Neural crest cell (in vitro differentiated cells): ENCODE data around the gene EID3. TPM values are rescaled to one million over a fixed set of nuclear protein-coding genes. Genes with fewer than 3 reads are reported as not detected.

Source experiments
- DNase-seq: peaks from one replicate; pipeline ENCODE4 v3.0.0; 2021; ENCODE audit warnings: low read depth, mixed read lengths, low spot score
- H3K27ac Mint-ChIP-seq: one replicate; pipeline ENCODE4 v1.8.0; 2021; ENCODE audit warnings: mild to moderate bottlenecking, mixed read lengths; ENCODE audit not compliant: unreplicated experiment
- H3K27me3 Mint-ChIP-seq: 2 replicates; pipeline ENCODE4 v1.8.0; 2021; ENCODE audit warnings: low read depth, mild to moderate bottlenecking, mixed read lengths
- H3K36me3 Mint-ChIP-seq: 2 replicates; pipeline ENCODE4 v1.8.0; 2021; ENCODE audit warnings: low read depth, mild to moderate bottlenecking, mixed read lengths
- H3K4me1 Mint-ChIP-seq: 2 replicates; pipeline ENCODE4 v1.8.0; 2021; ENCODE audit warnings: mixed read lengths
- H3K4me3 Mint-ChIP-seq: one replicate; pipeline ENCODE4 v1.8.0; 2021; ENCODE audit warnings: mild to moderate bottlenecking, mixed read lengths
- H3K9me3 Mint-ChIP-seq: 2 replicates; pipeline ENCODE4 v1.8.0; 2021; ENCODE audit warnings: mixed read lengths
- total RNA-seq: library from RNA; stranded (reverse); gene quantifications from 2 replicates; pipeline ENCODE4 v1.2.1, GENCODE V29; 2021
- TF ChIP-seq, protein P1 (sequence below): fragments of 200-600 bp; sonication (generic); conservative IDR thresholded peaks from 2 replicates; pipeline ENCODE4 v1.5.0; 2021; ENCODE audit warnings: antibody characterized with exemption, mild to moderate bottlenecking

The EID3 gene
- total RNA-seq, 1 donor from 2014 or later = 3.0 TPM

DNA sequence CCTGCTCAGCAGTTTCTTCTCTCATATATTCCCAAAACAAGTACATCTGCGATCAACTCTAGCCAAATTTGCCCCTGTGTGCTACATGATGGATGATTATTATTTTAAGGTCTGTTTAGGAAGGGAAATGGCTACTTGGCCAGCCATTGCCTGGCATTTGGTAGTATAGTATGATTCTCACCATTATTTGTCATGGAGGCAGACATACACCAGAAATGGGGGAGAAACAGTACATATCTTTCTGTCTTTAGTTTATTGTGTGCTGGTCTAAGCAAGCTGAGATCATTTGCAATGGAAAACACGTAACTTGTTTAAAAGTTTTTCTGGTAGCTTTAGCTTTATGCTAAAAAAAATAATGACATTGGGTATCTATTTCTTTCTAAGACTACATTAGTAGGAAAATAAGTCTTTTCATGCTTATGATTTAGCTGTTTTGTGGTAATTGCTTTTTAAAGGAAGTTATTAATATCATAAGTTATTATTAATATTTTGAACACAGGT lies 45.5 kb downstream of the EID3 start:
- no peak overlapping the region for H3K27ac Mint-ChIP-seq
- no peak overlapping the region for H3K4me3 Mint-ChIP-seq
- DNase-seq = no peak
- H3K9me3 Mint-ChIP-seq = no peaks in the 10 kb centered on the region
- peaks cover 12% of the 10 kb centered on the region for H3K36me3 Mint-ChIP-seq
- no peaks in the 10 kb centered on the region for H3K27me3 Mint-ChIP-seq
- no peaks in the 10 kb centered on the region for H3K4me1 Mint-ChIP-seq
- TF ChIP-seq, protein P1, sequence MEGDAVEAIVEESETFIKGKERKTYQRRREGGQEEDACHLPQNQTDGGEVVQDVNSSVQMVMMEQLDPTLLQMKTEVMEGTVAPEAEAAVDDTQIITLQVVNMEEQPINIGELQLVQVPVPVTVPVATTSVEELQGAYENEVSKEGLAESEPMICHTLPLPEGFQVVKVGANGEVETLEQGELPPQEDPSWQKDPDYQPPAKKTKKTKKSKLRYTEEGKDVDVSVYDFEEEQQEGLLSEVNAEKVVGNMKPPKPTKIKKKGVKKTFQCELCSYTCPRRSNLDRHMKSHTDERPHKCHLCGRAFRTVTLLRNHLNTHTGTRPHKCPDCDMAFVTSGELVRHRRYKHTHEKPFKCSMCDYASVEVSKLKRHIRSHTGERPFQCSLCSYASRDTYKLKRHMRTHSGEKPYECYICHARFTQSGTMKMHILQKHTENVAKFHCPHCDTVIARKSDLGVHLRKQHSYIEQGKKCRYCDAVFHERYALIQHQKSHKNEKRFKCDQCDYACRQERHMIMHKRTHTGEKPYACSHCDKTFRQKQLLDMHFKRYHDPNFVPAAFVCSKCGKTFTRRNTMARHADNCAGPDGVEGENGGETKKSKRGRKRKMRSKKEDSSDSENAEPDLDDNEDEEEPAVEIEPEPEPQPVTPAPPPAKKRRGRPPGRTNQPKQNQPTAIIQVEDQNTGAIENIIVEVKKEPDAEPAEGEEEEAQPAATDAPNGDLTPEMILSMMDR = no peak

DNA sequence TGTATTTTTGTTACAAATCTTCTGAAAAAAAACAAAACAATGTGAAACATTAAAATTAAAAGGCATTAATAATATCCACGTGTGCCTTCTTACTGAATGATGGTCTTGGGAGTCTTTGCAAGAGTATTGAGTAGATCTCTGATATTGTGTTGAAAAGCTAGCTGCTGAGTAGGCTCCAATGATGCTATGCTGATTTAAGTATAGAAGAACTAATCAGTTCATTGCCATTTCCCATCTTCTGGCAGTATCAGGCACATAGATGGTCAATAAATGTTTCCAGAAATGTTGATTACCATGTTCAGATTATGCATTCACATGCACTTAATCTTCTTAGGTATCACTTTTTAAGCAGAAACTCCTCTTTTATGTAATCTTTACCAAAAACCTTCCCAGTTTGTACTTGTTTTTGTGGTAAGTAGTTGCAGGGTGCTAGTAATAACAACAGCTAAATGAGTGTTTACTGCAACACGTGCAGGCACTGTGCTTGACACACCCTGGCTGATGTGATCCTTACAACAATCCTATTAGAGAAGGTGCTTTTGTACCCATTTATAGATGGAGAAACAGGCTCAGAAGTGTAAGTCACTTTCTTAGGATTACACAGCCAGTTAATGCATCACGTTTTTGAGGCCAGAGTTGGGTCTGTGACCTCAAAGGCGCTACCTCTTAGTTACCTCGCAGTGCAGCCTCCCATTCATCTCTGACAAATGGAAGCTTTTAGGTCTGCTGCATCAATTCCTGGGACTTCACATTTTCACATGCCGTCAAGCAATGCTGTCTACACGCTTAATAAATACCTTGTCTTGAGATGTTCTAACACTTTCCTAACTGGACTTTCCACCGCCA lies 46.9 kb downstream of the EID3 start:
- DNase-seq = no peak
- no peak overlapping the region for H3K27ac Mint-ChIP-seq
- H3K9me3 Mint-ChIP-seq = no peaks in the 10 kb centered on the region
- TF ChIP-seq, protein P1 = no peak
- H3K36me3 Mint-ChIP-seq = peaks cover 12% of the 10 kb centered on the region
- no peaks in the 10 kb centered on the region for H3K4me1 Mint-ChIP-seq
- no peaks in the 10 kb centered on the region for H3K27me3 Mint-ChIP-seq
- H3K4me3 Mint-ChIP-seq = no peak overlapping the region

DNA sequence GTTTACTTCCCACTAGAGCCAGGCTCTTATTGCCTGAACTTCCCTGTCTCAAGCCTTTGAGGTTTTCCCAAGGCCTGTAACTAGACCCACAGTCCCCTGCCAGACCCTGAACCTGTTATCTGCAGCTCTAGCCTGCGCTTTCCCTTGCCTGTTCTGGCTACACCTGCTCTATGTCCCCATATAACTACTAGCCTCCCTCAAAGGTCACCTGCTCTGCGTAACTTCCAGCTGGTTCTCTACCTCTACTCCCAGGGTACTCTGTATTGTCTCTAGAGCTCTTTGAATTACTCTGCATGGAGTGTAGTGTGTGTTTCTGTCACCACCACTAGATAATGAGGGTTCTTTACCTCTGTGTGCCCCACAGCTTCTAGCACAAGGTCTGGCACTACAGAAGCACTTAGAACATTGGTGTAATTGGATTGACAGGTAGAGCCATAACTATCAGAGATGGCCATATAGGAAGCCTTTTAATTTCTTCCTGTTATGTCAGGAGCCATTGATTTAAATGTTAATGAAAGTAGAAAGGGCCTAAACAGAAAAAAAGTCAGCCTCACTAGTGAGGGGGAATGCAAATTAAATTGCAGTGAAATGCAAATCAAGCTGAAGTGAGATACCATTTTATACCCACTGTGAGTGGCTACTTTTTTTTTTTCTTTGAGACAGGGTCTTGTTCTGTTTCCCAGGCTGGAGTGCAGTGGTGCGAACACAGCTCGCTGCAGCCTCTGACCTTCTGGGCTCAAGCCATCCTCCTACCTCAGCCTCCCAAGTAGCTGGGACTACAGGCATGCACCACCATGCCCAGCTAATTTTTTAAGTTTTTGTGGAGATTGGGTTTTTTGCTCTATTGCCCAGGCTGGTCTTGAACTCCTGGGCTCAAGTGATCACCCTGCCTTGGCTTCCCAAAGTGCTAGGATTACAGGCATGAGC lies 47.8 kb downstream of the EID3 start:
- no peak overlapping the region for H3K4me3 Mint-ChIP-seq
- peaks cover 12% of the 10 kb centered on the region for H3K36me3 Mint-ChIP-seq

GRCh38 chr12:104352106-104352713 lies 48.7 kb downstream of the EID3 start:
- TF ChIP-seq, protein P1 = no peak
- H3K4me3 Mint-ChIP-seq = no peak overlapping the region
- no peaks in the 10 kb centered on the region for H3K9me3 Mint-ChIP-seq
- peaks cover 12% of the 10 kb centered on the region for H3K36me3 Mint-ChIP-seq
- H3K27me3 Mint-ChIP-seq = no peaks in the 10 kb centered on the region
- peaks cover 3% of the 10 kb centered on the region for H3K4me1 Mint-ChIP-seq
- no peak for DNase-seq
- H3K27ac Mint-ChIP-seq = peak overlapping the region; percentile 51

More for the DNA sequence above, 47.8 kb downstream of the EID3 start:
- no peak overlapping the region for H3K27ac Mint-ChIP-seq
- no peaks in the 10 kb centered on the region for H3K4me1 Mint-ChIP-seq
- H3K9me3 Mint-ChIP-seq = no peaks in the 10 kb centered on the region
- H3K27me3 Mint-ChIP-seq = no peaks in the 10 kb centered on the region
- TF ChIP-seq, protein P1 = no peak
- DNase-seq = no peak
